IMR-90 (cell line): ENCODE data around the gene TOX3. TPM values are rescaled to one million over a fixed set of nuclear protein-coding genes. Genes with fewer than 3 reads are reported as not detected.

Experiments
- ATAC-seq: fragments of 200-7000 bp; cut with Tn5 transposase; 2 replicates; pipeline ENCODE4 v1.9.1; 2020; ENCODE audit warnings: low read depth, mild to moderate bottlenecking, moderate library complexity
- BruUV-seq: library from RNA; stranded (reverse); fragments of 400-500 nt; replicated peaks from 2 replicates; lab custom pipeline; 2021; lab: Mats Ljungman, UMichigan
- CTCF ChIA-PET: fragments of 300-600 bp; formaldehyde crosslinking; extraction: SDS; loops from one replicate; lab custom pipeline; 2021; ENCODE audit warnings: antibody characterized with exemption; lab: Yijun Ruan, JAX
- POLR2A ChIA-PET: fragments of 300-600 bp; sonication (Branson Sonifier 250); formaldehyde crosslinking; loops from one replicate; lab custom pipeline; 2022; ENCODE audit warnings: antibody characterized with exemption; ENCODE audit not compliant: unreplicated experiment; lab: Charles Lee
- DNase-seq: peaks from one replicate; pipeline ENCODE4 v3.0.0; 2013
- H2AFZ ChIP-seq: replicated peaks from 2 replicates; pipeline ENCODE3; 2013; ENCODE audit warnings: low read length, mild to moderate bottlenecking; ENCODE audit not compliant: poor library complexity
- H2AK5ac ChIP-seq: 2 replicates; pipeline ENCODE4 v1.6.1; 2013; ENCODE audit warnings: low read depth, low read length, inconsistent platforms
- H2AK9ac ChIP-seq: replicated peaks from 2 replicates; pipeline ENCODE3; 2013; ENCODE audit warnings: mild to moderate bottlenecking, low read depth, low read length, moderate library complexity; ENCODE audit not compliant: poor library complexity
- H2BK120ac ChIP-seq: 2 replicates; pipeline ENCODE4 v1.6.1; 2013; ENCODE audit warnings: low read depth, low read length, inconsistent platforms
- H2BK15ac ChIP-seq: 3 replicates; pipeline ENCODE4 v1.6.1; 2013; ENCODE audit warnings: low read depth, low read length, inconsistent platforms
- H2BK20ac ChIP-seq: 2 replicates; pipeline ENCODE4 v1.6.1; 2013; ENCODE audit warnings: low read depth, mild to moderate bottlenecking, inconsistent platforms, low read length, moderate library complexity
- H2BK5ac ChIP-seq: 2 replicates; pipeline ENCODE4 v1.6.1; 2013; ENCODE audit warnings: mild to moderate bottlenecking, low read depth, low read length, inconsistent platforms; ENCODE audit not compliant: poor library complexity, severe bottlenecking
- H3K14ac ChIP-seq: replicated peaks from 2 replicates; pipeline ENCODE4 v1.6.1; 2013; ENCODE audit warnings: low read depth, low read length, inconsistent platforms
- H3K18ac ChIP-seq: 2 replicates; pipeline ENCODE4 v1.6.1; 2013; ENCODE audit warnings: low read depth, low read length, control low read depth
- H3K23ac ChIP-seq: 2 replicates; pipeline ENCODE4 v1.6.1; 2013; ENCODE audit warnings: low read depth, low read length, inconsistent platforms
- H3K27ac ChIP-seq: 2 replicates; pipeline ENCODE4 v1.5.1; 2013; ENCODE audit warnings: mild to moderate bottlenecking, control low read depth, low read length; ENCODE audit not compliant: insufficient read depth
- H3K27me3 ChIP-seq: 2 replicates; pipeline ENCODE4 v1.6.1; 2013; ENCODE audit warnings: low read length; ENCODE audit not compliant: control insufficient read depth, insufficient read depth
- H3K36me3 ChIP-seq: 2 replicates; pipeline ENCODE4 v1.6.1; 2013; ENCODE audit warnings: low read length, mixed read lengths; ENCODE audit not compliant: control insufficient read depth, insufficient read depth
- H3K4ac ChIP-seq: 2 replicates; pipeline ENCODE4 v1.6.1; 2013; ENCODE audit warnings: low read depth, low read length, inconsistent platforms
- H3K4me1 ChIP-seq: 2 replicates; pipeline ENCODE4 v1.6.1; 2013; ENCODE audit warnings: low read length, mixed read lengths; ENCODE audit not compliant: control insufficient read depth, insufficient read depth
- H3K4me2 ChIP-seq: 2 replicates; pipeline ENCODE4 v1.6.1; 2013; ENCODE audit warnings: low read depth, mild to moderate bottlenecking, control low read depth, low read length, moderate library complexity
- H3K4me3 ChIP-seq: 2 replicates; pipeline ENCODE4 v1.5.1; 2013; ENCODE audit warnings: low read depth, mild to moderate bottlenecking, control low read depth, low read length, moderate library complexity; ENCODE audit not compliant: insufficient read depth
- H3K56ac ChIP-seq: 2 replicates; pipeline ENCODE4 v1.6.1; 2013; ENCODE audit warnings: low read length, inconsistent platforms; ENCODE audit not compliant: insufficient read depth; ENCODE audit errors: extremely low read depth
- H3K79me1 ChIP-seq, 2 experiments: 2 replicates each; pipeline ENCODE4 v1.6.1; 2013; ENCODE audit warnings: low read length in 2 of 2, inconsistent platforms in 1 of 2, low read depth in 1 of 2
- H3K9ac ChIP-seq: 2 replicates; pipeline ENCODE4 v1.6.1; 2013; ENCODE audit warnings: low read depth, low read length, control low read depth
- H3K9me1 ChIP-seq: 2 replicates; pipeline ENCODE4 v1.6.1; 2013; ENCODE audit warnings: low read length, inconsistent platforms; ENCODE audit not compliant: insufficient read depth
- H3K9me3 ChIP-seq: 2 replicates; pipeline ENCODE4 v1.6.1; 2013; ENCODE audit warnings: low read length; ENCODE audit not compliant: control insufficient read depth, insufficient read depth
- H4K20me1 ChIP-seq: 2 replicates; pipeline ENCODE4 v1.6.1; 2013; ENCODE audit warnings: low read length, inconsistent platforms; ENCODE audit not compliant: insufficient read depth
- H4K5ac ChIP-seq: 2 replicates; pipeline ENCODE4 v1.6.1; 2013; ENCODE audit warnings: mild to moderate bottlenecking, low read depth, low read length, control low read depth
- H4K8ac ChIP-seq, 2 experiments: 2 replicates each; pipeline ENCODE4 v1.6.1; 2013; ENCODE audit warnings: low read depth in 2 of 2, low read length in 2 of 2, control low read depth in 1 of 2, inconsistent platforms in 1 of 2
- H4K91ac ChIP-seq: 2 replicates; pipeline ENCODE4 v1.6.1; 2013; ENCODE audit warnings: low read depth, low read length, inconsistent platforms; ENCODE audit not compliant: insufficient read depth
- BHLHE40 ChIP-seq: fragments of 150-350 bp; IDR thresholded peaks from 2 replicates; pipeline ENCODE4 v1.6.1; 2016; ENCODE audit warnings: mild to moderate bottlenecking, low read depth, low read length
- CEBPB ChIP-seq: IDR thresholded peaks from 2 replicates; pipeline ENCODE4 v1.6.1; 2012; ENCODE audit warnings: low read depth, low read length, improper control_type of control experiment
- CHD1 ChIP-seq: IDR thresholded peaks from 2 replicates; pipeline ENCODE4 v1.6.1; 2012; ENCODE audit warnings: low read depth, low read length, improper control_type of control experiment
- CTCF ChIP-seq: conservative IDR thresholded peaks from 2 replicates; pipeline ENCODE4 v1.5.1; 2012; ENCODE audit warnings: mild to moderate bottlenecking, low read depth, low read length, improper control_type of control experiment
- ELK1 ChIP-seq: fragments of 150-350 bp; IDR thresholded peaks from 2 replicates; pipeline ENCODE4 v1.6.1; 2016; ENCODE audit warnings: low read depth, mild to moderate bottlenecking, low read length, moderate library complexity, borderline replicate concordance
- FOS ChIP-seq: fragments of 150-350 bp; IDR thresholded peaks from 2 replicates; pipeline ENCODE4 v1.6.1; 2016; ENCODE audit warnings: low read depth, low read length
- MAFK ChIP-seq: IDR thresholded peaks from 2 replicates; pipeline ENCODE4 v1.6.1; 2012; ENCODE audit warnings: low read depth, low read length, improper control_type of control experiment
- MAZ ChIP-seq: IDR thresholded peaks from 2 replicates; pipeline ENCODE4 v1.6.1; 2012; ENCODE audit warnings: low read depth, mild to moderate bottlenecking, low read length, improper control_type of control experiment, moderate library complexity, borderline replicate concordance
- MXI1 ChIP-seq: IDR thresholded peaks from 2 replicates; pipeline ENCODE4 v1.6.1; 2012; ENCODE audit warnings: low read depth, mild to moderate bottlenecking, low read length, moderate library complexity, borderline replicate concordance
- NFE2L2 ChIP-seq: fragments of 150-350 bp; IDR thresholded peaks from 2 replicates; pipeline ENCODE4 v1.6.1; 2016; ENCODE audit warnings: low read depth, mild to moderate bottlenecking, low read length
- POLR2A ChIP-seq: IDR thresholded peaks from 2 replicates; pipeline ENCODE4 v1.6.1; 2012; ENCODE audit warnings: mild to moderate bottlenecking, low read depth, low read length
- RAD21 ChIP-seq: IDR thresholded peaks from 2 replicates; pipeline ENCODE4 v1.6.1; 2012; ENCODE audit warnings: low read length, improper control_type of control experiment
- RCOR1 ChIP-seq: IDR thresholded peaks from 2 replicates; pipeline ENCODE4 v1.6.1; 2012; ENCODE audit warnings: mild to moderate bottlenecking, low read length, improper control_type of control experiment; ENCODE audit not compliant: insufficient replicate concordance
- RFX5 ChIP-seq: IDR thresholded peaks from 2 replicates; pipeline ENCODE4 v1.8.0; 2012; ENCODE audit warnings: low read depth, mild to moderate bottlenecking, low read length, moderate library complexity
- SMC3 ChIP-seq: fragments of 150-350 bp; IDR thresholded peaks from 2 replicates; pipeline ENCODE4 v1.6.1; 2016; ENCODE audit warnings: low read depth, mild to moderate bottlenecking, antibody characterized with exemption, low read length, moderate library complexity
- USF2 ChIP-seq: fragments of 150-350 bp; IDR thresholded peaks from 2 replicates; pipeline ENCODE4 v1.6.1; 2017; ENCODE audit warnings: mild to moderate bottlenecking, antibody characterized with exemption, low read length, low read depth
- WGBS, 2 experiments: methylation state at CpG; one replicate each; pipeline versions ENCODE4 v1.1.5 to v1.1.7; 2013; ENCODE audit warnings: missing lambda C conversion rate in 2 of 2; ENCODE audit not compliant: insufficient read length in 1 of 2; ENCODE audit errors: extremely low coverage in 2 of 2; 5-methylcytosine and 5-hydroxymethylcytosine counted together
- dilution Hi-C: fragments of 300-500 bp; cut with HindIII; formaldehyde crosslinking; loops from one replicate; pipeline ENCODE4 v1.14.3; 2018; ENCODE audit warnings: low sequenced_read_pairs; ENCODE audit not compliant: unreplicated experiment
- in situ Hi-C: fragments of 300-500 bp; cut with MboI; formaldehyde crosslinking; loops from 3 replicates; pipeline ENCODE4 v1.14.3; 2019; ENCODE audit warnings: low sequenced_read_pairs, inconsistent platforms, mixed read lengths
- intact Hi-C: fragments of 100-400 bp; cut with micrococcal nuclease; formaldehyde crosslinking; loops from 2 replicates; pipeline ENCODE4 v1.10.0; 2022
- polyA plus RNA-seq, 3 experiments: library from polyadenylated mRNA; depleted of rRNA; stranded (reverse); fragments of >200 nt; gene quantifications; 2 replicates each; pipeline ENCODE4 v1.2.3, GENCODE V29; 2012; ENCODE audit warnings: low replicate concordance in 1 of 3
- total RNA-seq: library from RNA; depleted of rRNA; stranded (reverse); fragments of >200 nt; gene quantifications from 2 replicates; pipeline ENCODE4 v1.2.3, GENCODE V29; 2012

The TOX3 gene
- total and polyA plus RNA-seq, 2 of the 4 experiments (the other 2 are of a cell fraction) = not detected

GRCh38 chr16:52453644-52454043 lies 93.3 kb downstream of the TOX3 start:
- Histone ChIP-seq H3K36me3 (no peaks in the 10 kb centered on the region), H3K79me1 (no peaks in the 10 kb centered on the region), H3K4me1 (no peaks in the 10 kb centered on the region), H3K18ac (no peak overlapping the region), H3K9me3 (peaks cover 4% of the 10 kb centered on the region), H3K27ac (no peak overlapping the region), H2AK5ac (no peak overlapping the region), H3K9ac (no peak overlapping the region), H4K20me1 (no peaks in the 10 kb centered on the region), H3K9me1 (no peaks in the 10 kb centered on the region), H2BK15ac (no peak overlapping the region), H3K4me2 (no peak overlapping the region), H3K14ac (no peak overlapping the region), H4K91ac (no peak overlapping the region), H3K4me3 (no peak overlapping the region), H2BK5ac (no peak overlapping the region), H2BK20ac (no peak overlapping the region), H3K4ac (no peak overlapping the region), H2AFZ (no peak overlapping the region), H3K27me3 (no peaks in the 10 kb centered on the region), H3K23ac (no peak overlapping the region), H2AK9ac (no peak overlapping the region), H2BK120ac (no peak overlapping the region), H4K8ac (no peak overlapping the region), H4K5ac (no peak overlapping the region), H3K56ac (no peak overlapping the region)
- no peak for DNase-seq
- ATAC-seq = no peak
- TF ChIP-seq USF2 (no peak), CTCF (no peak), NFE2L2 (no peak), ELK1 (no peak), POLR2A (no peak), CHD1 (no peak), MAFK (no peak), CEBPB (no peak), MAZ (no peak), RFX5 (no peak), MXI1 (no peak), BHLHE40 (no peak), SMC3 (no peak), FOS (no peak), RAD21 (no peak), RCOR1 (no peak)
- intact Hi-C loops = no loop called here
- in situ Hi-C loops = no loop called here
- no CpG with 5 or more reads among the region's 1 CpG for WGBS, 2 experiments
- BruUV-seq = no TSS peak
- dilution Hi-C loops = no loop called here
- ChIA-PET POLR2A (no interaction called here), CTCF (interaction anchor here (0.6 kb wide), 1 partner anchor 16 kb away, joined by 3 read pairs; no protein-coding TSS in a partner anchor)
